CD4-positive, alpha-beta T cell treated with Interleukin-4 for 4 hours (primary cell): ENCODE measurements around the gene ABCB7.
"Not testable (repeated sequence)": the region's sequence is repeated elsewhere in the genome, so short reads cannot be mapped to it uniquely, and the experiment has no call there.

Source experiments
- DNase-seq: peaks from one replicate; pipeline ENCODE4 v3.0.0-alpha.2; 2020

ABCB7 gene

GRCh38 chrX:75155827-75156525 is at the start of gene ABCB7:
ABCB7 (minus strand) TSS chrX:75156283; CDS start chrX:75156272, 11 bp downstream.
- DNase-seq = peak; percentile 73

- not testable (repeated sequence) for DNase-seq
These were observed 32.5 kb upstream of the ABCB7 start for GRCh38 chrX:75188415-75189206.

GRCh38 chrX:75181721-75182120 is 25.6 kb upstream of the ABCB7 start:
- DNase-seq = no peak

GRCh38 chrX:75179536-75180293 is 23.6 kb upstream of the ABCB7 start:
- not testable (repeated sequence) for DNase-seq

GRCh38 chrX:75172257-75172890 is 16.3 kb upstream of the ABCB7 start:
- DNase-seq = not testable (repeated sequence)

GRCh38 chrX:75158054-75158453 is 2.0 kb upstream of the ABCB7 start:
- no peak for DNase-seq

GRCh38 chrX:75156531-75156945 is 455 bp upstream of the ABCB7 start:
- no peak for DNase-seq

GRCh38 chrX:75155447-75155826 is 646 bp downstream of the ABCB7 start:
- DNase-seq = no peak

GRCh38 chrX:75154871-75155270 is 1.2 kb downstream of the ABCB7 start:
- DNase-seq = no peak

GRCh38 chrX:75151827-75152592 is 4.1 kb downstream of the ABCB7 start:
- DNase-seq = no peak

- no peak for DNase-seq
These were observed 6.4 kb downstream of the ABCB7 start for GRCh38 chrX:75149654-75150053.

GRCh38 chrX:75132672-75133071 is 23.4 kb downstream of the ABCB7 start:
- DNase-seq = no peak

GRCh38 chrX:75131973-75132627 is 24.0 kb downstream of the ABCB7 start:
- DNase-seq = no peak

GRCh38 chrX:75129069-75129468 is 27.0 kb downstream of the ABCB7 start:
- not testable (repeated sequence) for DNase-seq

GRCh38 chrX:75118296-75118695 is 37.8 kb downstream of the ABCB7 start:
- no peak for DNase-seq

GRCh38 chrX:75115707-75116413 is 40.2 kb downstream of the ABCB7 start:
- DNase-seq = no peak

- no peak for DNase-seq
These were observed 41.4 kb downstream of the ABCB7 start for GRCh38 chrX:75114638-75115037.

- DNase-seq = no peak
These were observed 42.4 kb downstream of the ABCB7 start for GRCh38 chrX:75113664-75114063.

- no peak for DNase-seq
These were observed 48.1 kb downstream of the ABCB7 start for GRCh38 chrX:75107863-75108509.

GRCh38 chrX:75106772-75107171 is 49.3 kb downstream of the ABCB7 start:
- DNase-seq = no peak
